ENCODE results near the gene ALKBH3.

- TF ChIP-seq FOXM1 (IDR thresholded peaks at IDR 0.05; ENCODE audit: low read depth, low read length) (no peak), POLR2A (IDR thresholded peaks at IDR 0.05; ENCODE audit: low read depth, low read length) (no peak), GABPA (IDR thresholded peaks at IDR 0.05; ENCODE audit: low read depth) (no peak), HDAC2 (IDR thresholded peaks at IDR 0.05) (no peak)
- TF ChIP-seq, protein P1, sequence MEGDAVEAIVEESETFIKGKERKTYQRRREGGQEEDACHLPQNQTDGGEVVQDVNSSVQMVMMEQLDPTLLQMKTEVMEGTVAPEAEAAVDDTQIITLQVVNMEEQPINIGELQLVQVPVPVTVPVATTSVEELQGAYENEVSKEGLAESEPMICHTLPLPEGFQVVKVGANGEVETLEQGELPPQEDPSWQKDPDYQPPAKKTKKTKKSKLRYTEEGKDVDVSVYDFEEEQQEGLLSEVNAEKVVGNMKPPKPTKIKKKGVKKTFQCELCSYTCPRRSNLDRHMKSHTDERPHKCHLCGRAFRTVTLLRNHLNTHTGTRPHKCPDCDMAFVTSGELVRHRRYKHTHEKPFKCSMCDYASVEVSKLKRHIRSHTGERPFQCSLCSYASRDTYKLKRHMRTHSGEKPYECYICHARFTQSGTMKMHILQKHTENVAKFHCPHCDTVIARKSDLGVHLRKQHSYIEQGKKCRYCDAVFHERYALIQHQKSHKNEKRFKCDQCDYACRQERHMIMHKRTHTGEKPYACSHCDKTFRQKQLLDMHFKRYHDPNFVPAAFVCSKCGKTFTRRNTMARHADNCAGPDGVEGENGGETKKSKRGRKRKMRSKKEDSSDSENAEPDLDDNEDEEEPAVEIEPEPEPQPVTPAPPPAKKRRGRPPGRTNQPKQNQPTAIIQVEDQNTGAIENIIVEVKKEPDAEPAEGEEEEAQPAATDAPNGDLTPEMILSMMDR (IDR thresholded peaks at IDR 0.05 in 2 of 3, conservative IDR thresholded peaks at IDR 0.05 in 1 of 3; ENCODE audit: control insufficient read depth in 2 of 3, extremely low read depth in 1 of 3, insufficient read depth in 1 of 3, low read depth in 3 of 3, low read length in 3 of 3): no peak
These were observed 50.5 kb downstream of the ALKBH3 start for GRCh38 chr11:43930868-43931716.

Data from GM12878 (cell line).